ENCODE results near the gene SH3BGRL2.

GRCh38 chr6:79686707-79687309 lies 55.7 kb downstream of the SH3BGRL2 start:
- TF ChIP-seq POLR2A (IDR thresholded peaks at IDR 0.05) (no peak), EP300 (IDR thresholded peaks at IDR 0.05) (no peak)

Data from gastroesophageal sphincter (tissue), 2 donors.